HCT116 (cell line): ENCODE measurements around the gene TANC1. TPM values are rescaled to one million over a fixed set of nuclear protein-coding genes. Genes with fewer than 3 reads are reported as not detected.

Experiments used
- ATAC-seq: fragments of 200-7000 bp; cut with Tn5 transposase; 2 replicates; pipeline ENCODE4 v1.9.1; 2020; ENCODE audit warnings: mild to moderate bottlenecking, moderate library complexity
- BruUV-seq: library from RNA; stranded (reverse); fragments of 400-500 nt; replicated peaks from 2 replicates; lab custom pipeline; 2021; lab: Mats Ljungman, UMichigan
- CTCF ChIA-PET: fragments of 300-600 bp; sonication (Branson Sonifier 250); formaldehyde crosslinking; loops from one replicate; lab custom pipeline; 2021; ENCODE audit warnings: antibody characterized with exemption; lab: Charles Lee
- POLR2A ChIA-PET: fragments of 300-600, 350-600 bp; sonication (Branson Sonifier 250); formaldehyde crosslinking; loops from one replicate; lab custom pipeline; 2021; ENCODE audit warnings: antibody characterized with exemption; lab: Charles Lee
- RAD21 ChIA-PET, 2 experiments: fragments of 300-600 bp; sonication (Branson Sonifier 250); formaldehyde crosslinking; loops; one replicate each; lab custom pipeline; 2023; ENCODE audit warnings: low total read pairs in 2 of 2; ENCODE audit not compliant: uncharacterized antibody in 2 of 2, unreplicated experiment in 2 of 2, low non-redundant PET in 1 of 2; lab: Charles Lee
- DNase-seq: peaks from one replicate; pipeline ENCODE4 v3.0.0-alpha.2; 2010; ENCODE audit warnings: low read depth, low spot score
- H2AFZ ChIP-seq: fragments of 200-600 bp; shearing (Covaris generic), sonication (generic); 2 replicates; pipeline ENCODE4 v1.6.1; 2017; ENCODE audit warnings: low read depth, mixed run types, mixed read lengths, antibody characterized with exemption, low read length; ENCODE audit not compliant: poor library complexity, severe bottlenecking
- H3K27ac ChIP-seq: 2 replicates; pipeline ENCODE4 v1.5.1; 2012; ENCODE audit warnings: low read depth, low read length
- H3K27me3 ChIP-seq: fragments of 200-600 bp; sonication (generic); 2 replicates; pipeline ENCODE4 v1.6.1; 2016; ENCODE audit warnings: mixed run types, low read length, mixed read lengths; ENCODE audit not compliant: insufficient read depth
- H3K36me3 ChIP-seq, 2 experiments: fragments of 200-500 bp in 1 of 2; fragments of 200-600 bp in 1 of 2; sonication (Bioruptor generic) in 1 of 2; sonication (generic) in 1 of 2; 2 replicates each; pipeline versions ENCODE4 v1.5.1 to v1.6.1; 2014 to 2016; ENCODE audit warnings: low read length in 2 of 2, inconsistent platforms in 1 of 2, mixed read lengths in 1 of 2, mixed run types in 1 of 2; ENCODE audit not compliant: insufficient read depth in 2 of 2, control insufficient read depth in 1 of 2
- H3K4me1 ChIP-seq, 2 experiments: fragments of 200-600 bp in 1 of 2; sonication (generic) in 1 of 2; 2 replicates each; pipeline versions ENCODE4 v1.5.1 to v1.6.1; 2012 to 2017; ENCODE audit warnings: low read length in 2 of 2, inconsistent platforms in 1 of 2, mild to moderate bottlenecking in 1 of 2, mixed read lengths in 1 of 2, mixed run types in 1 of 2, moderate library complexity in 1 of 2; ENCODE audit not compliant: insufficient read depth in 2 of 2, control insufficient read depth in 1 of 2
- H3K4me2 ChIP-seq: fragments of 200-600 bp; sonication (generic); 2 replicates; pipeline ENCODE4 v1.6.1; 2017; ENCODE audit warnings: mixed run types, low read length, mixed read lengths
- H3K4me3 ChIP-seq, 2 experiments: fragments of 200-600 bp in 1 of 2; sonication (generic) in 1 of 2; replicated peaks in 1 of 2; 2 replicates each; pipeline ENCODE4 v1.5.1; 2011 to 2016; ENCODE audit warnings: low read length in 2 of 2, control low read depth in 1 of 2, low read depth in 1 of 2, mild to moderate bottlenecking in 1 of 2, mixed read lengths in 1 of 2, mixed run types in 1 of 2
- H3K79me2 ChIP-seq: fragments of 200-600 bp; sonication (generic); 2 replicates; pipeline ENCODE4 v1.6.1; 2017; ENCODE audit warnings: mild to moderate bottlenecking, mixed run types, low read length, moderate library complexity, mixed read lengths; ENCODE audit not compliant: insufficient read depth
- H3K9ac ChIP-seq: fragments of 200-600 bp; sonication (generic); 2 replicates; pipeline ENCODE4 v1.6.1; 2016; ENCODE audit warnings: low read length, mixed read lengths
- H3K9me2 ChIP-seq: fragments of 200-600 bp; sonication (generic), shearing (Covaris generic); 2 replicates; pipeline ENCODE4 v1.6.1; 2017; ENCODE audit warnings: mixed run types, mild to moderate bottlenecking, moderate library complexity; ENCODE audit not compliant: insufficient read depth
- H3K9me3 ChIP-seq, 2 experiments: fragments of 200-500 bp in 1 of 2; fragments of 200-600 bp in 1 of 2; sonication (Bioruptor generic) in 1 of 2; sonication (generic) in 1 of 2; 2 replicates each; pipeline ENCODE4 v1.6.1; 2014 to 2017; ENCODE audit warnings: low read length in 2 of 2, mixed read lengths in 2 of 2, inconsistent platforms in 1 of 2, low read depth in 1 of 2, mild to moderate bottlenecking in 1 of 2, mixed run types in 1 of 2, moderate library complexity in 1 of 2; ENCODE audit not compliant: control insufficient read depth in 1 of 2, insufficient read depth in 1 of 2
- H4K20me1 ChIP-seq: fragments of 200-600 bp; sonication (generic), shearing (Covaris generic); 2 replicates; pipeline ENCODE4 v1.6.1; 2017; ENCODE audit warnings: mixed run types, mild to moderate bottlenecking, moderate library complexity; ENCODE audit not compliant: insufficient read depth
- CEBPB ChIP-seq: IDR thresholded peaks from 2 replicates; pipeline ENCODE4 v1.6.1; 2012; ENCODE audit warnings: low read depth
- ELF1 ChIP-seq: IDR thresholded peaks from 2 replicates; pipeline ENCODE4 v1.6.1; 2012; ENCODE audit warnings: low read depth, borderline replicate concordance
- JUND ChIP-seq: IDR thresholded peaks from 2 replicates; pipeline ENCODE4 v1.6.1; 2012
- POLR2A ChIP-seq: IDR thresholded peaks from 2 replicates; pipeline ENCODE4 v1.7.0; 2011; ENCODE audit warnings: borderline replicate concordance; ENCODE audit not compliant: insufficient read depth, insufficient read length; ENCODE audit errors: extremely low read depth
- POLR2AphosphoS5 ChIP-seq: IDR thresholded peaks from 2 replicates; pipeline ENCODE4 v1.6.1; 2011; ENCODE audit warnings: mild to moderate bottlenecking, low read depth, low read length, moderate library complexity
- SIN3A ChIP-seq: IDR thresholded peaks from 2 replicates; pipeline ENCODE4 v1.6.1; 2012; ENCODE audit warnings: low read depth
- ZNF274 ChIP-seq: fragments of 200-500 bp; sonication (Bioruptor generic); IDR thresholded peaks from 2 replicates; pipeline ENCODE4 v1.6.1; 2014; ENCODE audit warnings: mild to moderate bottlenecking, low read depth, low read length, inconsistent platforms
- intact Hi-C: fragments of 100-400 bp; cut with micrococcal nuclease; formaldehyde crosslinking; loops from 2 replicates; pipeline ENCODE4 v1.10.0; 2022
- total RNA-seq: library from RNA; stranded (reverse); gene quantifications from one replicate; pipeline ENCODE4 v1.2.1, GENCODE V29; 2021; ENCODE audit not compliant: unreplicated experiment
- TF ChIP-seq, protein P1 (sequence below): IDR thresholded peaks from 2 replicates; pipeline ENCODE4 v1.6.1; 2012
- TF ChIP-seq, protein P2 (sequence below): IDR thresholded peaks from 2 replicates; pipeline ENCODE4 v1.6.1; 2012
- TF ChIP-seq, protein P3 (sequence below): IDR thresholded peaks from 2 replicates; pipeline ENCODE4 v1.6.1; 2012; ENCODE audit warnings: low read depth
- TF ChIP-seq, protein P4 (sequence below), 3 experiments: fragments of 200-600 bp in 1 of 3; sonication (generic) in 1 of 3; IDR thresholded peaks in 2 of 3; conservative IDR thresholded peaks in 1 of 3; 2 replicates each; pipeline ENCODE4 v1.5.1; 2012 to 2017; ENCODE audit warnings: low read depth in 2 of 3, low read length in 2 of 3, antibody characterized with exemption in 1 of 3, borderline replicate concordance in 1 of 3, control low read depth in 1 of 3, mild to moderate bottlenecking in 1 of 3, mixed read lengths in 1 of 3, mixed run types in 1 of 3, moderate library complexity in 1 of 3; ENCODE audit not compliant: insufficient read depth in 1 of 3

The TANC1 gene
- total RNA-seq, 1 experiment from 2014 or later: 15.1 TPM

DNA sequence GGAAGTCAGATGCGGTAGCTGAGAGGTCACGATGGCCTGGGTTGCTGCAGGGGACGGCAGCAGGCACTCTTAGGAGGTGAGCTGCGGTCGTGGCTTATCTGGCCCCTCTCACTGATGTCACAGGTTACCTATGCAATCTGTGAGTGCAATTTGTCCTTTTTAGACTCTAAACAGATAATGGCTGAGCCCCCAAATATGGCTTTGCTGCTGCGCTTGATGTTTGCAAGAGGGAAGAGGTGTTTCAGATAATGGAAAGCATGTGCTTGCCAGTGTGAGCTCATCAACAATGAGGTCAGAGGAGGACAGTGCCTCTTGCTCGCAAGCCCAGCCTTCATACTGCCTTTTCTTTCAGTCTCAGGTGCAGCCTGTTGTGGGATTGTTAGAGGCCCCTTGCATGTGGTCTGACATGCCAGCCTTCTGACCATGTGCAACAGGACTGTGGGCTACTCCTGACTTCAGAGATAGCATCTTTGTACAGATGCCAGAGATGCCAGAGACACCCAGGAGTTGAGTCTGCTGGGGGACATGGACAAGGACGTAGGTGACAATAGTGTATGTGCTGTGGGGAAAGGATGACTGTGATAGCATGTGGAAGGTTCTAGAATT is 151.3 kb downstream of the TANC1 start:
- Histone ChIP-seq H3K79me2 (no peaks in the 10 kb centered on the region), H4K20me1 (no peaks in the 10 kb centered on the region), H3K9me3 (no peaks in the 10 kb centered on the region), H3K27ac (no peak overlapping the region), H3K9ac (no peak overlapping the region), H3K9me2 (no peaks in the 10 kb centered on the region), H2AFZ (no peak overlapping the region), H3K4me1 (peaks cover 16 to 18% of the 10 kb centered on the region in 2 experiments), H3K4me2 (no peak overlapping the region), H3K27me3 (no peaks in the 10 kb centered on the region), H3K4me3 (no peak overlapping the region), H3K36me3 (no peaks in the 10 kb centered on the region)
- no peak for ATAC-seq
- RAD21 ChIA-PET: interaction anchor here (0.6 to 2.1 kb wide), 3 partner anchors 84 to 218 kb away, joined by 5 to 12 read pairs (median 12); no protein-coding TSS in a partner anchor
- CTCF ChIA-PET: interaction anchor here (0.8 to 2.8 kb wide), 4 partner anchors 10 to 218 kb away, joined by 3 to 29 read pairs (median 14); no protein-coding TSS in a partner anchor
- POLR2A ChIA-PET: no interaction called here
- BruUV-seq: no TSS peak
- intact Hi-C loops: no loop called here
- no peak for DNase-seq
- TF ChIP-seq POLR2A (no peak), CEBPB (no peak)
- TF ChIP-seq, protein P1, sequence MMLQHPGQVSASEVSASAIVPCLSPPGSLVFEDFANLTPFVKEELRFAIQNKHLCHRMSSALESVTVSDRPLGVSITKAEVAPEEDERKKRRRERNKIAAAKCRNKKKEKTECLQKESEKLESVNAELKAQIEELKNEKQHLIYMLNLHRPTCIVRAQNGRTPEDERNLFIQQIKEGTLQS: no peak

DNA sequence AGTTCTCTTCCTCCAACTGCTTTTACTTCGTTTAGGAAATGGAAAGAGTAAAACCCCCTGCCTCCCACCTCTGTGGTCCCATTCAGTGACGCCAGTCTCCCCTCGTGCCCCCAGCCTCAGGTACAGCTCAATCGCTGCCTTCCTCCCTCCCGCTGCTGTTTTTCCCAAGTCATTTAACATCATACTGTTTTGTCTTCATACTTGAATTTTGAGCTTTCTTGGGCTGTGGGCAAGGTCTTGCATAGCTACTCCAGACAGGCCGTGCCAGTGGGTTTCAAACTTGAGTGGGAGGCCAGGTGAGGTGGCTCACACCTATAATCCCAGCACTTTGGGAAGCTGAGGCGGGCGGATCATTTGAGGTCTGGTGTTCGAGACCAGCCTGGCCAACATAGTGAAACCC is 155.3 kb downstream of the TANC1 start:
- no peaks in the 10 kb centered on the region for H3K27me3 ChIP-seq
- peaks cover 22 to 25% of the 10 kb centered on the region in 2 experiments for H3K4me1 ChIP-seq
- ChIA-PET CTCF (interaction anchor here (1.8 kb wide), 2 partner anchors 10 to 844 kb away, joined by 7 to 8 read pairs; no protein-coding TSS in a partner anchor), POLR2A (interaction anchor here (1.0 kb wide), 1 partner anchor 12 kb away, joined by 3 read pairs; no protein-coding TSS in a partner anchor), RAD21 (no interaction called here)
- DNase-seq (no peak), ATAC-seq (no peak)
- H3K36me3 ChIP-seq: no peaks in the 10 kb centered on the region
- peak overlapping the region in 1 of 2 experiments; percentile 29; a peak in 1 of 4 replicates for H3K4me3 ChIP-seq
- H2AFZ ChIP-seq: no peak overlapping the region
- H3K27ac ChIP-seq: peak overlapping the region; percentile 81
- no peaks in the 10 kb centered on the region for H3K9me3 ChIP-seq
- intact Hi-C loops: no loop called here
- peak overlapping the region; percentile 82 for H3K4me2 ChIP-seq
- H3K9ac ChIP-seq: peak overlapping the region; percentile 59
- no TSS peak for BruUV-seq
- no peaks in the 10 kb centered on the region for H3K9me2 ChIP-seq
- no peaks in the 10 kb centered on the region for H4K20me1 ChIP-seq
- no peaks in the 10 kb centered on the region for H3K79me2 ChIP-seq
- TF ChIP-seq POLR2AphosphoS5 (no peak), SIN3A (no peak), JUND (no peak), ELF1 (no peak), ZNF274 (no peak)
- TF ChIP-seq, protein P1: no peak
- TF ChIP-seq, protein P2, sequence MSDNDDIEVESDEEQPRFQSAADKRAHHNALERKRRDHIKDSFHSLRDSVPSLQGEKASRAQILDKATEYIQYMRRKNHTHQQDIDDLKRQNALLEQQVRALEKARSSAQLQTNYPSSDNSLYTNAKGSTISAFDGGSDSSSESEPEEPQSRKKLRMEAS: no peak
- TF ChIP-seq, protein P3, sequence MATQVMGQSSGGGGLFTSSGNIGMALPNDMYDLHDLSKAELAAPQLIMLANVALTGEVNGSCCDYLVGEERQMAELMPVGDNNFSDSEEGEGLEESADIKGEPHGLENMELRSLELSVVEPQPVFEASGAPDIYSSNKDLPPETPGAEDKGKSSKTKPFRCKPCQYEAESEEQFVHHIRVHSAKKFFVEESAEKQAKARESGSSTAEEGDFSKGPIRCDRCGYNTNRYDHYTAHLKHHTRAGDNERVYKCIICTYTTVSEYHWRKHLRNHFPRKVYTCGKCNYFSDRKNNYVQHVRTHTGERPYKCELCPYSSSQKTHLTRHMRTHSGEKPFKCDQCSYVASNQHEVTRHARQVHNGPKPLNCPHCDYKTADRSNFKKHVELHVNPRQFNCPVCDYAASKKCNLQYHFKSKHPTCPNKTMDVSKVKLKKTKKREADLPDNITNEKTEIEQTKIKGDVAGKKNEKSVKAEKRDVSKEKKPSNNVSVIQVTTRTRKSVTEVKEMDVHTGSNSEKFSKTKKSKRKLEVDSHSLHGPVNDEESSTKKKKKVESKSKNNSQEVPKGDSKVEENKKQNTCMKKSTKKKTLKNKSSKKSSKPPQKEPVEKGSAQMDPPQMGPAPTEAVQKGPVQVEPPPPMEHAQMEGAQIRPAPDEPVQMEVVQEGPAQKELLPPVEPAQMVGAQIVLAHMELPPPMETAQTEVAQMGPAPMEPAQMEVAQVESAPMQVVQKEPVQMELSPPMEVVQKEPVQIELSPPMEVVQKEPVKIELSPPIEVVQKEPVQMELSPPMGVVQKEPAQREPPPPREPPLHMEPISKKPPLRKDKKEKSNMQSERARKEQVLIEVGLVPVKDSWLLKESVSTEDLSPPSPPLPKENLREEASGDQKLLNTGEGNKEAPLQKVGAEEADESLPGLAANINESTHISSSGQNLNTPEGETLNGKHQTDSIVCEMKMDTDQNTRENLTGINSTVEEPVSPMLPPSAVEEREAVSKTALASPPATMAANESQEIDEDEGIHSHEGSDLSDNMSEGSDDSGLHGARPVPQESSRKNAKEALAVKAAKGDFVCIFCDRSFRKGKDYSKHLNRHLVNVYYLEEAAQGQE: no peak
- TF ChIP-seq, protein P4, sequence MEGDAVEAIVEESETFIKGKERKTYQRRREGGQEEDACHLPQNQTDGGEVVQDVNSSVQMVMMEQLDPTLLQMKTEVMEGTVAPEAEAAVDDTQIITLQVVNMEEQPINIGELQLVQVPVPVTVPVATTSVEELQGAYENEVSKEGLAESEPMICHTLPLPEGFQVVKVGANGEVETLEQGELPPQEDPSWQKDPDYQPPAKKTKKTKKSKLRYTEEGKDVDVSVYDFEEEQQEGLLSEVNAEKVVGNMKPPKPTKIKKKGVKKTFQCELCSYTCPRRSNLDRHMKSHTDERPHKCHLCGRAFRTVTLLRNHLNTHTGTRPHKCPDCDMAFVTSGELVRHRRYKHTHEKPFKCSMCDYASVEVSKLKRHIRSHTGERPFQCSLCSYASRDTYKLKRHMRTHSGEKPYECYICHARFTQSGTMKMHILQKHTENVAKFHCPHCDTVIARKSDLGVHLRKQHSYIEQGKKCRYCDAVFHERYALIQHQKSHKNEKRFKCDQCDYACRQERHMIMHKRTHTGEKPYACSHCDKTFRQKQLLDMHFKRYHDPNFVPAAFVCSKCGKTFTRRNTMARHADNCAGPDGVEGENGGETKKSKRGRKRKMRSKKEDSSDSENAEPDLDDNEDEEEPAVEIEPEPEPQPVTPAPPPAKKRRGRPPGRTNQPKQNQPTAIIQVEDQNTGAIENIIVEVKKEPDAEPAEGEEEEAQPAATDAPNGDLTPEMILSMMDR (IDR thresholded peaks at IDR 0.05 in 2 of 3, conservative IDR thresholded peaks at IDR 0.05 in 1 of 3; ENCODE audit: borderline replicate concordance in 1 of 3, insufficient read depth in 1 of 3, low read depth in 2 of 3, low read length in 2 of 3): no peak
